Effector CD8-positive, alpha-beta T cell (primary cell): ENCODE results near the gene TLE7.

Experiments used
- DNase-seq: peaks from one replicate; lab custom pipeline; 2025; lab: John Stamatoyannopoulos, UW

TLE7 gene

DNA sequence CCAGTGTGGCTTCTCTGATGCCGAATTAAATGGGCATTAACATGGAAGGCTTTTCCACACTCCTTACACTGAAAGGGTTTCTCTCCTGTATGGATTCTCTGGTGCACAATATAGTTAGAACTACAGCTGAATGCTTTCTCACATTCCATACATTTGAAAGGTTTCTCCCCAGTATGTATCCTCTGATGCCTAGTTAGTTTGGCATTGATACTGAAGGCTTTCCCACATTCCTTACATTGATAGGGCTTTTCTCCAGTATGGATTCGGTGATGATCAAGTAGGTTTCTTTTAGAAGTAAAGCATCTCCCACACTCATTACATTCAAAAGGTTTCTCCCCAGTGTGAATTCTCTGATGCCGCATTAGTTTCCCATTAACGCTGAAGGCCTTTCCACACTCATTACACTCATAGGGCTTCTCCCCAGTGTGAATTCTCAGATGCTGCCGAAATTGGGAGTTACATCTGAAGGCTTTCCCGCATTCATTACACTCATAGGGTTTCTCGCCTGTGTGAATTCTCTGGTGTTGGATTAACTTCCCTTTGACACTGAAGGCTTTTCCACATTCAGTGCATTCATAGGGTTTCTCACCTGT is 6.5 kb upstream of the TLE7 start:
- DNase-seq: no peak

DNA sequence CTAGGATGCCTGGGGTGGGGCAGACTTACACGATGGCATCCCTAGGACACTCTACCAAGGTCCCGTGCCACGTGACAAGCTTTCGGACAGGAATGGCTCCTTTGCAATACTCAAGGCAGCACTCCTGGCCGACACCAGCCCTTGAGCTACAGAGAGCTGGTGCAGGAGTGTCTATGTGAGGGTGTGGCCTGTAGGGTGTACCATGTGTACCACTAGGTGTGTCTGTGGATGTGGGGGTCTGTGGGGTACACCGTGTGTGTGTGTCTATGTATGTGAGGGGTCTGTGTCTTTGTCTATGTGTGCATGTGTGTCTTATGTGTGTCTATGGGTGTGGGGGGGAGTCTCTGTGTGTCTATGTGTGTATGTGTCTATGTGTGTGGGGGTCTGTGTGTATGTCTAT is 1.9 kb upstream of the TLE7 start:
- DNase-seq: no peak

DNA sequence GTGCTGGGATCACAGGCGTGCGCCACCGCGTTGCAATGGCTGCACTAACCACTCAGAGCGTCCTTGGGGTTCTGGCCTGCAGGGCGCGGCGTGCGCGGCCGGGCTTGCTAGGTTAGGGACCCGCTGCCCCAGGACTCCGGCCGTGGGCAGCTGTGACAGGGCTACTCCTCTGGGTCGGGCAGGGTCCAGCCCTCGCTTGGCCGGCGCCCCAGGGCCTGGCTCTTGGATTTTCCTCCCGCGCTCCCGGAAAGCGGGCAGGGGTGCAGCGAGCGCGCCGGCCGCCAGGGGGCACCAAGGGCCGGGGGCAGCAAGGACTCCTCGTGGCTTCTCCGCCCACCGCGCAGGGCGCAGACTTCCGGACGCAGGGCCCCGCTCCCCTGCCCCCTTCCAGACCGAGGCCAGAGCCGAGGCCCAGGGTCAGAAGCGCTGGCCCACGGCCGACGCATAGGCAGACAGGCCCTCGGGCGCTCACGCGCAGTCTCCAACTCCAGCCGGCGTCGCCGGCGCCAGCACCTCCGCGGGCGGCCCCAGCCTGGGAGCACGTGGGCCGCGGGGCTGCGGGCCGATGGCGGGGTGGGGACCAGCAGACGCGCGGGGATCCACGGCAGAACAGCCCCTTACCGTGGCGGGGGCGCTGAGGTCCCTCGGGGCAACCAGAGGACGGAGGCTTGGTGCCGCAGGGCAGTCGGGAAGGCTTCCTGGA is 355 bp downstream of the TLE7 start:
- no peak for DNase-seq

- no peak for DNase-seq
Measured at GRCh38 chr16:71440669-71441347, 1.0 kb downstream of the TLE7 start.

- no peak for DNase-seq
Measured at GRCh38 chr16:71439523-71439922, 2.3 kb downstream of the TLE7 start.

DNA sequence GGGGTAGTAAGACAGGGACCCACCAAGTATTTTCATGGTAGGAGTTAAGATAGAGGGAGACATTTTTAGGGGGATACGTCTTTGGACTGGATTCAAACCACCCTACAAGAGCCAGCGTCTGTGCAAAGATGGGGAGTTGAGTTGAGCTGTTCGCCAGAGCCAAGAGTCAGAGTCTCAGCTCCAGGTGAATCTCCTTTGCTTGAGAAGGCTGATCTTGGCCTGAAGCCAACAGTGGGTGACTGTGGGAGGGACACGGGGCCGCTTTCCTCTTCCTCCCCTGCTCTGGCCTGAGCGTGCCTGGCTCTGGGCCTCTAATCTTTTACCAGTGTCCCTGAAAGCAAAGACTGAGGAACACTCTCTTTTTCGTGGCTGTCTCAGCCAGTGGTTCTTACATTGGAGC is 5.4 kb downstream of the TLE7 start:
- DNase-seq: no peak

GRCh38 chr16:71432906-71433305 is 8.9 kb downstream of the TLE7 start:
- no peak for DNase-seq

DNA sequence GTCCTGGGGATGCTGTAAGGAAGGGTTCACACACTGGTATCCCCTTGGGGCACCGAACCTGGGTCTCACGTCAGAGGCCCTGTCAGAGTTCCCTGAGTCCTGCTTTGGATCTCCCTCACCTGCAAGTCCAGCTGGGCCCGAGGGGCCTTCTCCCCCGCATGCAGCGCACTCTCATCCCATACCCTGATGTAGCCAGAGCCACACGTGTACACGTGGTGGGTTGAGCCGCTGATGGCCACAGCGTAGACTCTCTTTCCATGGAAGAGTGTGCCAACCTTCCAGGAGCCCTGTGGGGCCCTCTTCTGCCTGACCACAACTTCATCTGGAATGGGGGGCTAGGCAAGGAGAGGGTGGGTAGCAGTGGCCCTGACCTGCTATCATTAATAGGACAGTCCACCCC is 9.9 kb downstream of the TLE7 start:
- DNase-seq: no peak

- no peak for DNase-seq
Measured at GRCh38 chr16:71431176-71431575, 10.7 kb downstream of the TLE7 start.

- DNase-seq: no peak
Measured at GRCh38 chr16:71430744-71431143, 11.1 kb downstream of the TLE7 start.

DNA sequence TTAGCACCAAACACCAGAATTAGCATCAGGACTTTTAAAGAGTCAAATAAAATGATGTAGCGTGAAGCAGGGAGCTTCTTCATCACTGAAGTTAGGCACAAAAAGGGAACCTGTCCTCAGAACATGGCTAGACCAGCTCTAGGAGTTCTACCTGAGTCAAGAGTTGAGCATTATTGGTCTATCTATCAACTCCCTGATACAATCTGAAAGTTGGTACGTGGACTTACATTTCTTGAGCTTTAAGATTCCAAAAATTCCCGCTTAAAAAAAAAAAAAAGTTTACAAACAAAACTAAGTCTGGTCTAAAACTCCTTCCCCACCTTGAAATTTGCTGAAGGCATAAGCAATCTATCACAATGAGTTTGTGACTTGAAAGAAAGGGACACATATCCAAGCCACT is 12.3 kb downstream of the TLE7 start:
- DNase-seq: no peak

- DNase-seq: no peak
Measured at GRCh38 chr16:71428883-71429282, 13.0 kb downstream of the TLE7 start.

- DNase-seq: no peak
Measured at GRCh38 chr16:71428385-71428784, 13.5 kb downstream of the TLE7 start.

DNA sequence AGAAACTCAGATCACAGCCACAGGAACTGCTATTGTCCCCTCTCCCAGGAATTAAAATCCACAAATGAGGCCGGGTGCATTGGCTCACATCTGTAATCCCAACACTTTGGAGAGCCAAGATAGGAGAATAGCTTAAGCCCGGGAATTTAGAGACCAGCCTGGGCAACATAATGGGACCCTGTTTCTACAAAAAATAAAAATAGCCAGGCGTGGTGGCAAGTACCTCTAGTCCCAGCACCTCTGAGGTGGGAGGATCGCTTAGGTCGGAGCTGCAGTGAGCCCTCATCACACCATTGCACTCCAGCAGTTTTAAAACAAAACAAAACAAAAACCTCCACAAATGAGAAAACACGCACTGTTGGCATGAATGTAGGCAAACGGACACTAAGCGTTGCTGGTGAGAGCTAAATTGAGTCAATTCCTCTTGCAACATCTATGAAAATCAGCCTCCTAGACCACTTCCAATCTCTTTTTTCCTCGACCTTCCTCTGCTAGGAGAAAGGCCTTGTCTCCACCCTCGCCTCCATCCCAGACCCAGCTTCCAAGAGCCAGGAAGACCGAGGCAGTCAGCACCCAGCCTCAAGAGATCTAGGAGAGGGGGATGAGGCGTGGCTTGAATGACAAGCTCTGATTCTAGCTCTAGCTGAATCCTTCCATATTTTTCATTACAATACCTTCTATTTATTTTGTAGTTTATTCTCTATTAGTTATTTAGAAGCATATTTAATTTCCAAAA is 14.8 kb downstream of the TLE7 start:
- no peak for DNase-seq

DNA sequence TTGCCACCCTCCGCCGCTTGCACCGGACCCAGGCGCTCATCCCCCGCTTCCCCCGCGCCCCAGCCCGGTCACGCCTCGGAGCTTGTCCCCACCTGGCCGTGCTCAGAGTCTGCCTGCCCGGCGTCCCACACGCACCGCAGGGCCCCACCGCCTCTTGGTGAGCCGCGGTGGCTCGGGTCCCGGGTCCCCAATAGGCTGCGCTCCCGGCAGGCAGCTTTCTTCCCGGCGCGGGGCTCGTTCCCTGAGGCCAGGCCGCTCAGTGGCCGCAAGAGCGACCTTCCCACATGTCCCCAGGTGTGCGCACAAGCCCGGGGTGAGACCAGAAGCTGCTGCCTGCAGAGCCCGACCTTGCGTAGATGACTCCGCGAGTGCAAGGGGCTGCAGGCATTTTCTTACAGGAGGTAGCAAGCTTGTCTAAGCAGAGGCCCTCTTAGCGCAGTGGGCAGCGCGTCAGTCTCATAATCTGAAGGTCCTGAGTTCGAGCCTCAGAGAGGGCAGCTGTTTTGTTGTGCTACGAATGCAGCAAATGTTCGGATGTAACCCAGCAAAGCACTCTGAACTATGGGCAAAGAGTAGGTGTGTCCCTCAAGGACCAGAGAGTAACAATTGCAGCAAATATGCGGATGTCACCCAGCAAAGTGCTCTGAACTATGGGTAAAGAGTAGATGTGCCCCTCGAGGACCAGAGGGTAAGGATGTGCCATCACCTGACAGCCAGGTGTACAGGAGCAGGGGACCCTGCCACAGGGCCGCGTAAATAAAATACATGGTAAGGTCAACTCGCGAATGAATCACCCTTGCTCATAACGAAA is 15.6 kb downstream of the TLE7 start:
- no peak for DNase-seq

DNA sequence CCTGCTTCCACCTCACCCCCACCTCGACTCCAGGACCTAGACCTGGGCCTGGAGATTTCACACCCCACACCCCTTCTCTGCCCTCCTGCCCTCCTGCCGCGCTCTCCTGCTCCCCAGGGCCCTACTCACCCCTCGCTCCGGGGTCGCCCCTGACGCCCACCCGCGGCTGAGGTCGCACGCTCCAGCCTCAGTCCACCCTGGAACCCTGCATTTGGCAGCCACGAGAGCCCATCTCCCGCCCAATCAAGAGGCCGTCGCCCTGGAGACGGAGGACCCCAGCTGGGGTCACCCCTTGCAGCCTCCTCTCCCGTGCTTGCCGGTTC is 16.1 kb downstream of the TLE7 start:
- no peak for DNase-seq

DNA sequence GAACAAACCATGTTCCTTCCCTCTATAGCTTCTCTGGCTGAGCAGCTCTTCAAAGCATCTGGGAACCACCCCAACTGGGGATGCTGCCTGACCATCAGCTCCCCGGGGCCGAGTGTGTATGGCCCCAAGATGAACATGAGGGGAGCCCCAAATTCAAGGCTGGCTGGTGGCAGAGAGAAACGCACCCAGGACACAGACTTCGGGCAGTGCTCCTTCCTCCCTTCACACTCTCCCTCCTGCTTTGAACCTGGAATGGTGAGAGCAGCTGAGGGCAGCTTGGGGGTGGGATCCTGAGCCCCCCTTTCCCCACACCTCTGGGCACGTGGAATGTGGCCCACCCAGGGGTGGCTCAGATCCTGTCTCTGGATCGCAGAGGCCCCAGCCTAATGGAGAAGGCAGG is 17.2 kb downstream of the TLE7 start:
- DNase-seq: no peak

DNA sequence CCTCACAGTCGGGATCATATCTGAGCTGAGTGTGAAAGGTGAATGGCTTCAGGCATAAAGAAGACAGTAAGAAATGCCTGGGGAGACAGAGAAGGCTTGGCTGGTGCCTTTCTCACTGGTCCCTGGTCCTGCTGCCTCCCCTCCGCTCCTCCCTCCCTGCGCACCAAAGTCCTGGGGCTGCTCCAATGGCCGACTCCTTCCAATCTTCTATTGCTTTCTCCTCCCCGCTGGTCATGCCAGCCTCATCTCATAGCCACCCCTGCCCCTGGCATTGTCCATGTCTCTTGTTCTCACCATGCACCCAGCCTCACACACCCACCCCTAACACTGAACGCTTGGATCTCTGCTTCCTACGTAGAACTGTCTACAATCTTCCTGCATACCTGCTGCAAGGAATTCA is 18.0 kb downstream of the TLE7 start:
- no peak for DNase-seq

- no peak for DNase-seq
Measured at GRCh38 chr16:71423016-71423415, 18.8 kb downstream of the TLE7 start.

GRCh38 chr16:71421911-71422310 is 19.9 kb downstream of the TLE7 start:
- DNase-seq: no peak

GRCh38 chr16:71414038-71414437 is 27.8 kb downstream of the TLE7 start:
- DNase-seq: no peak

DNA sequence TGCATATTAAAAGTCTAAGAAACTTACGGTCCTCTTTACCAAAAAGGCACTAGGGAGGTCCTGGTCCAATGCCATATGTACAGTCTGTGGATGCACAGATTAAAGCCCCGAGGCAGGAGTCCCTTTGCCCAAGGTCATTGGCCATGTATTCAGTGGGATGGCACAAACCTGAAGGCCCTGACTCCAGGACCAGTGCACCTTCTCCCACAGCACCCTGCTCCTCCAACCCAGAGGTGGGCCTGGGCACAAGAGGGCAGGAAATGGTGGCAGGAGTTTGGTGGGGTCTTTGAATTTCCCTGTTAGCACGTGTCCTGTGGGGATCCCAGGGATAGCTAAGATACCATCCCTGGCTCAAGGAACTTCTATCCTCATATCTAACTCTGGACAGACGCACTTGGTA is 28.5 kb downstream of the TLE7 start:
- DNase-seq: no peak
